Fibroblast of skin of left quadriceps (primary cell): ENCODE data around the gene DPM2.

Experiments used
- DNase-seq, 2 experiments: peaks; one replicate each; pipeline ENCODE4 v3.0.0-alpha.2; 2013; ENCODE audit warnings: low read depth in 2 of 2

The DPM2 gene, protein sequence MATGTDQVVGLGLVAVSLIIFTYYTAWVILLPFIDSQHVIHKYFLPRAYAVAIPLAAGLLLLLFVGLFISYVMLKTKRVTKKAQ

DNA sequence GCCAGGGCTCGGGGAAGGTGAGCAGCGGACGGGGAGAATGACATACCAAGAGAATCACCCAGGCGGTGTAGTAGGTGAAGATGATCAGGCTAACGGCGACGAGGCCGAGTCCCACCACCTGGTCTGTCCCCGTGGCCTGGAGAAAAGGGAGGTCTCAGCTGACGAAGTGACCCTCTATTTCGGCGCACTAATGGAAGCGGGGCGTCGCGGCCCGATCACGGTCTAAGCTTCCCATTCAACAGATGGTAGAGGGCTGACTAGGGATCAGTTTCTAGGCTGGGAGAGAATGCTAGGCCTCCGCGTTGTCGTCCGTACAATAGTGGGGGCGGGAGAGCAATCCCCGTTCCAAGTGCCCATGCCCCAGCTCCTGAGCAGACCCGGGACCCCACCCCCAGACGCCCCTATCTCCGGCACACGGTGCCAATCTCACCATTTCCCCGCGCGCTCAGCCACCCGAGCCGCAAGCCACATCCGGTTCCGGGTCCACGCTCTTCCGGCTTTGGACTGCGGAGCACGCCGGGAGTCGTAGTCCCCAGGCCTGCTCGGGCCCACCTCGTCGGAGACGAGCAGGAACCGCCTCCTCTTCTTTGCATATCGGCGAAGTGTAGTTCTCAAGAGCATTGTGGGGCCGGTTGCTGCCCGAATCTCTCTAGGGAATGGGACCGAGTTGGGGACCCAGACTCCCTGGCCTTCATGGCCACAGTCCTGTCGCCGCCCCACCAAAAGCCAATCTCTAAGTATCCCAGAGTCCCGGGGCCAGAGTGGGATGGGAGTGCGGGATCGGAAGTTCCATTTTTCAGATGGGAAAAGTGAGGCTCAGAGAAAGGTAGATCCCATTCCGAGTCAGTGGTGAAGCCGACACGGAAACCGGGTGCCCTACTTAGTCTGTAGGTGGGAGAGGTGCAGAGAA lies at the start of gene DPM2:
DPM2 (minus strand) TSS at position 467 of the 910 bp plus-strand sequence; CDS start at position 433, 34 bp downstream.
- peak; percentile 64 to 67 for DNase-seq

DNA sequence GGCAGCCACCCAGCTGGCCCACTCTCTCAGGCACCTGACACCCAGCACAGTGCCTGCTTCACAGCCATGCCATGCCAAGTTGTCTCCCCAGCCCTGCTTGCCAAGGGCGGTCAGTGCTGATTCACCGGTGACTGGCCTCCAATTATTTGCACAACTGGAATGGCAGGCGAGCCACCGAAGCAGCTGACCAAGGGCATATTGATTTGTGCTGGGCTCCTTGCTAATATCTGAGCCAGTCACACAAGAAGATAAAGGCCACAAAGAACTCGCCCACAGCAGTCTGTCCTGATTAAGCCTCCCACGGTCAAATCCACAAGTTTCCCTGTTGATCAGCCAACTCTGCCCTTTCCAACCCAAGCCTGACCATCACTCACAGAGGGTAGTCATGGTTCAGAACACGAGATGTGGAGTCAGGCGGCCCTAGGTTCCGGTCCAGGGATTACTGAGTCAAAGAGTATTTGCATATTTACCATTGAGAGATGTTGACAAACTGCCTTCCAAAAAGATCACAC lies 49.5 kb upstream of the DPM2 start:
- no peak for DNase-seq

DNA sequence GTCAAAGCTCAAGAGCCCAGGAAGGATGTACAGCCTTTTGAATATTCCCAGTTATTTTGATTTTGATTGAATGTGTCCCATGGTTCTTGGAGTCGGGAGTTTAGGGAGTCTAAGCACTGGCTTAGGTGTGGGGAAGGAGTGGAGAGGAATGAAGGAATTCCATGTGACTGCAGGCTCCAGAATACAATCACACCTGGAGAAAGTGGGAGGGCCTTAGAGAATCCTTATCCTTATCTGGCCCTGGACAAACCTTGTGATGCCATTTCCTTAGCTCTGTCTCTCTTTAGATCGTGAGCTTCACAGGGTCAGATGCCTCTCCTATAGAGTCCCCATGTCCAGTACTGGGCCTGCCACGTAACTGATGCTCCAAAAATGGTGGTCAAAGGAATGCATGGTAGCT lies 47.4 kb upstream of the DPM2 start:
- no peak for DNase-seq

DNA sequence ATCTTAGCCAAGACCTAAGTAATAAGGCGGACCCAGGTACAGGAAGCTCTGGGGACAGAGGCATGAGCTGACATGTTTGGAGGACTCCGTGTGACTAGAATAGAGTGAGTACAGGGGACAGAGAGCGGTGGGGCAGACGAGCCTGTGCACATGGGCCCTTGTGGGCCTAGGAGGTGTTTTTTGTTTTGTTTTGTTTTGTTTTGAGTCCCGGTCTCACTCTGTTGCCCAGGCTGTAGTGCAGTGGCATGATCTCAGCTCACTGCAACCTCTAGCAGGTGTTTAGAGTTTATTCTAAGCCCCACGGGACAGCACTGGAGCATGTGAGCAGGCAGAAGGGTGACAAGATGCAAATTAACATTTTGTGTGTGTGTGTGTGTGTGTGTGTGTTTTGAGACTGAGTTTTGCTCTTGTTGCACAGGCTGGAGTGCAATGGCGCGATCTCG lies 46.2 kb upstream of the DPM2 start:
- DNase-seq, result no peak

DNA sequence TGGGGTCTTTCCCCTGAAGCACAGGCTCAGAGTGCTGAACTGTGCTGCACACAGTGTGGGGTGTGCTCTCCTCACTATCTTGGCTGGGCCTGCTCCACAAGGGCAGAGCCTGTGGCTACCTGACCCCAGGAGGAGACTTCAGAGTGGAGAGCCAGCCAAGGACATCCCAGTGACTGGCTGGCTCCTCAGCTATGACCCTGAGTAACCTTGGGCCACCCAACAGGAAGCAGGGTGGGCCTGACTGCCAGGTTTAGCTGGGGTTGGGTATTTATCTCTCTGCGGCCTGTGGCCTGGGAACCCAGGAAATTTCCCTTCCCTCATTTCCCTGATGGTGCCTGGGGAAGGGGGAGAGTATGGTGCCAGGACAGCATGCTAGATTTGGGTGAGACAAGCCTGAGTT lies 45.3 kb upstream of the DPM2 start:
- DNase-seq, result no peak

DNA sequence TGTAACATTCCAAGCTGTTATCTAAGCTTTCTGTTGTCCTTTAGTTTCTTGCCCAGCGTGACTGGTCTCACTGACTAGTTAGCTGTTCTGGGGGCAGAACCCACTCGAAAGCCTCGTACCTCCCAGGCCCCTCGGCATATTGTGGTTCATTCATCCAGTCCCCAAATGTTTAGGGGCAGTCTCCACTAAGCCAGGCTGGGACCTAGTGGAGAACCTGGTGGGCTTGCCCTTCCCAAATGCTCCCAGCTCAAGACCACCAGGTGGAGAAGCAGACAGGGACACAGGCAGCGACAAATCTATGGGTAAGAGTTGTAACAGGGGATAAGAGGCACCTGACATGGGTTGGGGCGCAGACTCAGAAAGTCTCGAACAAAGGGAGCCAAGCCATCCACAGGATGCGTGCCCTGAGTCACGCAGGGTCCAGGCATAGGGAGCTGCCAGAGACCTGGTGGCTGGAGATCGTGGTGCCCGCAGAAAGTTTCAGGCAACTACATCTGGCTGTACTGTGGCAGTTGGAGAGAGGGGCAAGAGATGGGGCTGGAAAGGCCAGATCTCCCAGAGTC lies 44.0 kb upstream of the DPM2 start:
- DNase-seq, result no peak

DNA sequence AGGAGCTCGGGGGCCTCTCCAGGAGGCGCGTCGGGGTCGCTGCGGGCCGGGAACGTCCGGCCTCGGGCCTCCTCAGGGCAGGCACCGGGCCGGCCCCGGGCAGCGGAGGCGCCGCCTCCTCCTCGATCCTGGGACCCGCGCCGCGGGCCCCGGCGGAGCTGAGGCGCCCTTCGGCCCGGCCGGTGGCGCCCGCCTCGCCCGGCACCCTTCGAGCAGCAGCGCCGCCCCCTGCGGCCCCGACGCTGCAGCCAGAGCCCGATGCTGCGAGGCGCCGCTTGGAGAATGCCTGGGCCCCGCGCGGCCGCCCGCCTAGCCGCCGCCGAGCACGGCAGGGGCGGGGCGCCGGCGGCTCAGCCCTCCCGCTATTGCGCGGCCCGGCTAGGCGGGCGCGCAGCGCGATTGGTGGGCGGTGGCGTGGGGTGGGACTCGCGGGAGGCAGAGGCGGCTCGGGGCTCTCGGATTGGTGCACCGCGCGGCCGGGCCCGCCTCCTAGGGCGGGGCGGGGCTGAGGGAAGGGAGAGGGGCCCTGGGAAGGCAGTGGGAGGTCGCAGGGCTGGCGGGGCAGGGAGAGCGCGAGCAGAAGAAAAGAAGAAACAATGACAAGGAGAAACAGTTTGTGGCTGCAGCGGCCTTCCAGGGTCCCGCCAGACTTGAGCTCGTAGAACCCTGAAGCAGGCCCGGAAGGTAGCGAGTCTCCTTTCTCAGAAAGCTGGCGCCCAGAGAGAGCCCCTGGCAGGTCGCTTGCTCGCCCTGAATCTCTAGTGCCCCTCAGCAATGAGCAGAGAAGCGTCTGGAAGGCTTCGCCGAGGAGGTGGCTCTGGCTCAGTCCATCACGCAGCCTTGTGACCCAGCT lies 43.3 kb upstream of the DPM2 start, which contains the start of gene EEIG1:
EEIG1 (minus strand) TSS at position 284 of the 853 bp plus-strand sequence. CDS start 852 bp downstream, outside the sequence.
- DNase-seq, result peak; percentile 83 to 84

DNA sequence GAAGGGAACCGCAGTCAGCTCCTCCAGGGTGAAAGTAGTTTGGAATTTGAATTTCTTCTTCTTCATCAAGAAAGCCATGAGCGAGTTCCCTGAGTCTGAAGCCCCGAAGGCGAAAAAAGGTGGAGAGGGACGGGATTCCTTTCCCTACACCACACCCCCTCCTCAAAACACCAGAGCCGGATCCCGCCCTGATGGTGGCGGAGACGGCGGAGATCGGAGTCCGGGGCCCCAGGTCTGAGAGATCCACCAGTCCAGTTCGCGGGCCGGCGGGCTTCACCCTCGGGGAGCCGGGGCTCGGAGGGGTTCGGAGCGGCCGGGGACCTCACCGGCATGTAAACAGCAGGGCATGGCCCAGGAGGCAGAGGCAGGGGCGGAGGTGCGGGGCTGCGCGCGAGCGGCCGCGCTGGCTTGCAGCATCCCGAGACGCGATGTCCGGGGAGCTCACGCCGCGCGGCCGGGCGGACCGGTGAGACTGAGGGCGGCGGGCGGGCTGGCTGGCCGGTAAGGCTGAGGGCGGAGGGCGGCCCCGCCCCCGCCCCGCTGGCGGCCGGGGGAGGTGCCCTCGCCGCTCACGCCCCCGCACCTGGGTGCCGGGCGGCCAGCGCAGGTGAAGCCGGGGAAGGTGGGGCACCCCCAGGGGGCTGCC lies 42.5 kb upstream of the DPM2 start:
- DNase-seq, result no peak

DNA sequence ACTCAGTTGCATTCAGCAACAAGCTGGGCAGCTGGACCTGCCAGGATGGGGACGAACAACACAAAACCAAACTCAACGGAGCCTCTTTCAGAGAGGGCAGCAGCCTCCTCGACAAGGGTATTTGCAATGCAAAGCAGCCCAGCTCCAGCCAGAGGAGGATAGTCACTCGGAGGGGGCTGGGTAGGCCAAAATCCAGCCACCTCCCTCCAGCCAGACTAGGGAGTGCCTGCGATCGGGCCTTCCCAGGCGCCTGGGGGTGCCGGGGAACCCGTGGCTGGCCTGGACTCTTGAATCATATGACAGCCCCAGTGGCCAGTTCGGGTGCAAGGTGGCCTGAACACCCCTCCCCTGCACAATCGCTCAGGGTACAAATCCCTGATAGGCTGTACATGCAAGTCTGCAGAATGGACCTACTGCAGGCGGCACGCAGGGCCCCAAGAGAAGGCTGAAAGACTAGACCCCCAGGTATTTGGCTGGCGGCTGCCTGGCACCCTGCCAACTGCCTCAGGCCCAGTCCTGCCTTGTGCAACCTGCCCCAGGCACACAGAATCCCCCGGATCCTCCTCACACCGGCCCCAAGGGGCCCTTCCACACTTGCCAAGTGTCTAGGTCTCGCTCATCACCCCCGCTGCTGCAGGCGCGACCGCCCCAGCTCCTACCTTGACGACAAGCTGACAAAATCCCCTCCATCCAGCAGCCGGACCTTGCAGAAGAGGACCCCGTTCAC lies 41.8 kb upstream of the DPM2 start:
- DNase-seq, result no peak

DNA sequence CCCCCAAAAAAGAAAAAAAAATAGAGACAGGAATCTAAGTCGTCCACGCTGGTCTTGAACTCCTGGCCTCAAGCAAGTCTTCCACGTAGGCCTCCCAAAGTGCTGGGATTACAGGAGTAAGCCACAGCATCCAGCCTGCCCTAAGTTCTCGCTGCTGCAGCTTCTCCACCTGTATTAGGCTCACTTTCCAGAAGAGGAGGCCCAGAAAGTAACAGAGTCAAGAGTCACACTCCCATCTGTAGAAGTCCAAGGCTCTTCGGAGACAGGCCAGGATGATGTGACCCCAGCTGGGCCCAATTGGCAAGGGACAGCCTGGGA lies 41.3 kb upstream of the DPM2 start:
- DNase-seq, result no peak

DNA sequence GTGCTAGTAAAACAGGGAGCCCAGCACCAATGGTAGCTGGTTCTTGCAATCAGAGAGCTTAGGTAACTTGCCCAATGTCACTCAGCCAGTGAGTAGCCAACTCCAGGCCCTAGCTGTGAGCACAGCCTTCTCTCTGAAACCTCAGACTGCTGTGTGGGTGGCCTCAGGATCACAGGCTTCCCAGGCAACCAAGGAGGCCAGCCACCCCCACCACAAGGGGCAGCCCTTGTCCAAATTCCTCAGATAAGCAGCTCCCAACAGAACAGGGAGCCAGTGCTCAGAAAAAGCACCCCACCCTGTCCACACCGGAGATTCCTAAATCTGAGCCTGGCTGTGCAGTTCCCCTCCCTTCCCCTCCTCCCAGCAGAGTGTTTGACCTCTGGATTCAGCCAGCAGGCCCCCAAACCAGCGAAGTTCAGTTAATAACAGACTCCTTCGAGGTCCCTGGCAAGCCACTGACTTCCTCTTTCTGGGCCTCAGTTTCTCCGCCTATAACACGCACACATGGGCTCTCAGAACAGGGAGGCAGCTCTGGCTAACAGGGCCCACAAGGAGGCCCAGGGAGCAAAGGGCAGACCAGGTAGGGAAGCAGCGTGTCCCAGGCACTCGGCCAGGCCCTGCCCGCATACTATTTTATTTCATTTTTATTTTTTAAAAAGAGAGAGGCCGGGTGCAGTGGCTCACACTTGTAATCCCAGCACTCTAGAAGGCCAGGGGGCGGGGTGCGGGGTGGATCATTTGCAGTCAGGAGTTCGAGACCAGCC lies 40.4 kb upstream of the DPM2 start:
- DNase-seq, result no peak

DNA sequence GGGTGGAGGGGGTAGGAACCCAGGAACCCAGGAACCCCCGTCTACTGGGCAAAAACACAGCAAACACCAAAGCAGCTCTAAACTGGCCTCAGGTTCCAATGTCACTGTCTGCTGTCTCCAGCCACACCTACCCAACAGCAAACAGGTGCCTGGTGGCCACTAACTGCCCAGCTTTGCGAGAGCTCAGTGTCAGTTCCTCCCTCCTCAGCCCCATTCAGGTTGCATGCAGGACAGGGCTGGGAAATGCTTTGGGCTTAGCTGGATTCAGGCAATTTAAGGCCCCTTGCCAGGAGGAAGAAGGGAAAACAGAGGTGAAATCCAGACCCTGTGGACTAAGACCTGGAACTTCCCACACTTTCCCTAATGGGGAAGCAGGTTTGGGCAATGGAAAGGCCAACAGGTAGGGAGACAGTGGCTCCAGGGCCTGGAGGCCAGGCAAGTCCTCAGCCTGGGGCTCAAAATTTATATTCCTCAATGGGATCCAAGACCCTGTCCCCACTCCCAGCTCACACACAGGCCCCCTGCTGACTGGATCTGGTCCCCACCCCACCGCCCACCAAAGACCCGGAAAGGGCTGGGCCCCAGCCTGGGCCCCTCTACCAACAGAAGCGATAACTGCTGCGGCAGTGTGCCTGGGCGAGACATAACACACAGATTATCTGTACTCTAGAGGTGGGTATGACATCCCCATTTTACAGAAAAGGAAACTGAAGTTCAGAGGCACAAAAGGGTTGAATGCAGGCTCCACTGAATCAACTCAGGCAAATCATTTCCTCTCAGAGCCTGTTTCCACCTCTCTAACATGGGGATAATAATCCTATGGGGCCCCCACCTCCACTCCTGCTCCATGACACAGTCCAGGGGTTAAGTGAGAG lies 39.6 kb upstream of the DPM2 start:
- no peak for DNase-seq

DNA sequence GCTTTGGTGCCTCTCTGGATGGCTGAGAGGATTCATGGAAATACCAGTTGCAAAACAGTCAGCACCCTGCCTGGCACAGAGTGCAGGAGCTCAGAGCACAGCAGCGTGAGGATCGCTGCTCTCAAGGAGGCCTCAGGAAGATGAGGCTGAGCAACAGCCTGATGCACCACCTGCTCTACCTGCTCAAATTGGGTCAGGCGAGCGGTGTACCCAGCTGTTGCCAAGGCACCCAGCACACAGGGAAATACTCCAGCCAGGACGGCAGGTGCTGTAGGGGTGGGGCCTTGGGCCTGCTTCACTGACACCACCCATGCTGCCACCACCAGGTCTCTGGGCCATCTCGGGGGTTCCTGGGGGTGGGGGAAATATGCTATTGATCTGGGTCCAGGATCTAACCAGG lies 38.8 kb upstream of the DPM2 start:
- DNase-seq, result no peak

DNA sequence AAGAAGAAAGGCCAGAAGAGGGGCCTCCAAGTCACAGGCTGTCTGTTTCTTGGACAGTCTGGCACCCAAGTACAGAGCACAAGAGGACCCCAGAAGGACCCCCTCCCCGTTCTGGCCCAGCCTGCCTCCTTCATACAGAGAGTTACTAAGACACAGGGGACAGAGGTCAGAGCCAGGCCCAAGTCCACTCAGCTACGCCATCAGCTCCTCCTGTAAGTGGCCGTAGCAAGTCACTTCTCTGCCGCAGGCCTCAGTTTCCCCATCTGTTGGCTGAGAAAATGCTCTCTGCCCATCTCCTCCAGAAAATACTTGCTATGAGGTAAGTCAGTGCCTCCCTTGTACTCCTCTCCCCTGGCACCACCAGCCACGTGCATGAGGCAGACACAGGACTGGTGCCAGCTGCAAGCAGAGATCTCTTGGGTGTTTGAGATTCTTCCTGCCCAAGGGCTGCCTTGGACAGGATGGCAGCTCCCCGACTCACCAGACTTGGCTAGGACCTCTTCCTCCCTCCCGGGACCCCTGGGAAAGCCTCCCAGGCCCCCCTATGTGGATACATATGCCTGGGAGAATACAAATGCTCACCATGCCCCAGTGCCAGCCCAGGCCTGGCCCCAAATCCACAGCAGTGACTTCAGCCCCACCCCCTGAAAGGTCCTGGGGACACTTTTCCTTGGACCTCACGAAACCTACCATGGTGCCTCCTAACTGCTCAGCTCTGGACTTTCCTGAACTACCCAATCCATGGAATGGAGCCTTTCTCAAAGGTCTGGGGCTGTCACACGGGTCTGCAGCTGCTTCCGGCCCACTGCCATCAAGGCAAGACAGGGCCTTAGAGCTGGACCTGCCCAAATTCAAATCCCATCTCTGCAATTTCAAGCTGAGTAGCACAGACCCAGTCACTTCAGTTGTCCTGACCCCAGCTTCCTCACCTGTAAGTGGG lies 38.0 kb upstream of the DPM2 start:
- DNase-seq, result no peak

DNA sequence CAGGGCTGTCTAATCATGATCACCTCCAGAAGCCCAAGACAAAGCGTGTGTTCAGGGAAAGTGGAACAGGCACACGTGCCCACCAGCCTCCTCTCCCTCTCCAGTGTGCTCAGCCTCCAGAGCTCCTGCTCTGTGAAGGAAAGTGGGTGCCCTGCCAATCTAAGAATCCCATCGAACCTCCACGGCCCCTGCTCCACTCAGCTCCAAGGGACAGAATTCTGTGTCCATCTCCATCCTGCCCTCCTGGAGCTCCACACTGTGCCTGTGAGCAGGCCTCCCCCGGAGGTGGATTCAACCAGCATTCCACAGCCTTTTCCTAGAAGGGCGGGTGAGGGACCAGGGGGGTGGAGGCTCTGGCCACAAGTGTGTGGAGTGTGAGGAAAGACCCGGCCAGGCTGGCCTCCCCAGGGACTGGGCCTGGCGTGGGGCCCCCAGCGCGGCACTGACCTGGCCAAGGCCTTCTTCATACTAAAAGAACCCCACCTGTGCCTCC lies 37.2 kb upstream of the DPM2 start:
- no peak for DNase-seq

DNA sequence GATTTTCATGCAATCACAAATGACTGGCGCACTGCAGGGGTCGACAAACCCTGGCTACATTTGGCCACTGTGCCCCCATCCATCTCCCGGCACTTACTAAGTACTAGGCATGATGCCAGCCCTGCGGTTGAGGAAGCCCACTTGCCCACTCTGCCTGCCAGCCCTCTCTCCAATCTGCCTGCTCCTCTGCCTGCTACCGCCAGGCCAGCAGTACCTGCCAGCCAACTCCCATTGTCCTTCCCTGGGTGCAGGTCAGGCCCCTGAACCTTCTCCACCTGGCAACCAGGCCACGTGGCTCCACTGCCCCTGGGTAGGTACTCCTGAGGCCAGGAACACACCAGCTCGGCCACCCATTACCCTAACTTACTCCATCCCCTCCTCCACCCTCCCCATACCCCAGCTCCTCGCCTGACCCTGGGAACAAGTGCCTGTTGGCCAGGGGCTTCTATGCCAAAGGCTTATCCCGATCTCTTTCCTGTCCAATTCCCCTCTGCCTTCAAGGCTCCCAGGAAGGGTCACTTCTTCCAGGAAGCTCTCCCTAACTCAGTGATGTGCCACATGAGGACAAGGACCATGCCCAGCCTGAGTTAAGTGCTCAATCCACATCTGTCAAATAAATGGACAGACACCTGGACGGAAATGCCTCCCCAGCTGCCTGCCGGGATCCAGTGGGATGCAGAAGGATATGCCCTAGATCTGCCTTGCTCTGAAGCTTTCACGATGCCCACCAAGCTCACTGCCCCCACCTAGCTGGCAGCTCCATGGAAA lies 36.5 kb upstream of the DPM2 start:
- DNase-seq, result no peak
